ENCODE measurements around the gene MOB3A. TPM values are rescaled to one million over a fixed set of nuclear protein-coding genes. Genes with fewer than 3 reads are reported as not detected.

MOB3A gene
- total and polyA plus RNA-seq, 4 donors = 3.4 to 8.7 (median 6.5) TPM

DNA sequence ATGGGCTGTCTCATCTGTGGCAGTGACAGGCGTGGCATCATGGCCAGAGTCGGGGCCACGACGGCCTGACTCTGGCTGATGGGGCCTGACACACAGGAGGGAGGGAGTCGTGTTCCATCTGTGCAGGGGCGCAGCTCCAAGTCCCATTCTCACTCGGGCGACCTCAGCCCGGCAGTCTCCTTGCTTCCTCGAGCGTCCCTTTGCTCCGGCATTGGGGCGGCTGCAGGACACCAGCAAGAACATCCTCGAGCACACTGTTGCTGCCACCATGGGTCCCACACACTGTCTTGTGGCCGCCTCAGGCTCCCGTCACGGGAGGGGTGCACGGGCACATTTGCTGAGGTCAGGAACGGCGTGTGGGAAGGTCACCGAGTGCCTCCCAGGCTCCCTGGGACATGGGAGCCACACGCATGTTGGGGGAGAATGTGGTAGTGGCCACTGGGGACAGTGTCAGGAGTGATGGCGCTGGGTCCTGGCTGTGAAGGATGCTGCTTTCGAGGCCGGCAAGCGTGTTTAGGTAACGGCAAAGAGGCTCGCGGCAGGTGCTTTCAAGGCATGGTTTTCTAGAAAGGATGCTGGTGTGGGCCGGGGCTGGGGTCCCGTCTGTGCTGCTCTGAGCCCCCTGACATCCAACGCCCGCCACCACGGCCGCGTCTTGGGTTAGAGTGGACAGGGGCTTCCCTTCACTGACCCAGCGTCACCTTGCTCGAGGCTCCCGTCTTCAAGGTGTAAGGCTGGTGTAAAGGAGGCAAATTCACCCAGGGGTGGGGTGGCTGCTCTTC, 4.0 kb upstream of the MOB3A start:
- H3K9ac ChIP-seq (ENCODE audit: low read depth in 1 of 2, low read length in 2 of 2) = no peak overlapping the region
- peaks cover 7 to 15% (median 12%) of the 10 kb centered on the region in 4 donors for H3K4me1 ChIP-seq (ENCODE audit: control insufficient read depth in 4 of 4, insufficient read depth in 4 of 4, low read length in 3 of 4)
- TF ChIP-seq, protein P1, sequence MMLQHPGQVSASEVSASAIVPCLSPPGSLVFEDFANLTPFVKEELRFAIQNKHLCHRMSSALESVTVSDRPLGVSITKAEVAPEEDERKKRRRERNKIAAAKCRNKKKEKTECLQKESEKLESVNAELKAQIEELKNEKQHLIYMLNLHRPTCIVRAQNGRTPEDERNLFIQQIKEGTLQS (IDR thresholded peaks at IDR 0.05) = no peak
- TF ChIP-seq, protein P2, sequence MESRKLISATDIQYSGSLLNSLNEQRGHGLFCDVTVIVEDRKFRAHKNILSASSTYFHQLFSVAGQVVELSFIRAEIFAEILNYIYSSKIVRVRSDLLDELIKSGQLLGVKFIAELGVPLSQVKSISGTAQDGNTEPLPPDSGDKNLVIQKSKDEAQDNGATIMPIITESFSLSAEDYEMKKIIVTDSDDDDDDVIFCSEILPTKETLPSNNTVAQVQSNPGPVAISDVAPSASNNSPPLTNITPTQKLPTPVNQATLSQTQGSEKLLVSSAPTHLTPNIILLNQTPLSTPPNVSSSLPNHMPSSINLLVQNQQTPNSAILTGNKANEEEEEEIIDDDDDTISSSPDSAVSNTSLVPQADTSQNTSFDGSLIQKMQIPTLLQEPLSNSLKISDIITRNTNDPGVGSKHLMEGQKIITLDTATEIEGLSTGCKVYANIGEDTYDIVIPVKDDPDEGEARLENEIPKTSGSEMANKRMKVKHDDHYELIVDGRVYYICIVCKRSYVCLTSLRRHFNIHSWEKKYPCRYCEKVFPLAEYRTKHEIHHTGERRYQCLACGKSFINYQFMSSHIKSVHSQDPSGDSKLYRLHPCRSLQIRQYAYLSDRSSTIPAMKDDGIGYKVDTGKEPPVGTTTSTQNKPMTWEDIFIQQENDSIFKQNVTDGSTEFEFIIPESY (IDR thresholded peaks at IDR 0.05) = no peak
- TF ChIP-seq FOXA1 (IDR thresholded peaks at IDR 0.05) = no peak
- H3K4me3 ChIP-seq (ENCODE audit: low read depth in 1 of 3, low read length in 3 of 3) = no peak overlapping the region
- H3K36me3 ChIP-seq (ENCODE audit: control insufficient read depth in 4 of 4, insufficient read depth in 3 of 4, low read depth in 1 of 4, low read length in 3 of 4) = peaks cover 7 to 36% (median 13%) of the 10 kb centered on the region in 4 donors
- H3K9me3 ChIP-seq (ENCODE audit: control insufficient read depth in 4 of 4, low read length in 3 of 4) = no peaks in the 10 kb centered on the region
- 94% methylated on average over 39 of the region's 39 CpGs for WGBS
- no peaks in the 10 kb centered on the region for H3K27me3 ChIP-seq (ENCODE audit: control insufficient read depth in 4 of 4, insufficient read depth in 4 of 4, low read length in 3 of 4)
- DNase-seq (ENCODE audit: low spot score) = no peak
- H3K27ac ChIP-seq (ENCODE audit: low read depth in 1 of 2, low read length in 2 of 2) = no peak overlapping the region

DNA sequence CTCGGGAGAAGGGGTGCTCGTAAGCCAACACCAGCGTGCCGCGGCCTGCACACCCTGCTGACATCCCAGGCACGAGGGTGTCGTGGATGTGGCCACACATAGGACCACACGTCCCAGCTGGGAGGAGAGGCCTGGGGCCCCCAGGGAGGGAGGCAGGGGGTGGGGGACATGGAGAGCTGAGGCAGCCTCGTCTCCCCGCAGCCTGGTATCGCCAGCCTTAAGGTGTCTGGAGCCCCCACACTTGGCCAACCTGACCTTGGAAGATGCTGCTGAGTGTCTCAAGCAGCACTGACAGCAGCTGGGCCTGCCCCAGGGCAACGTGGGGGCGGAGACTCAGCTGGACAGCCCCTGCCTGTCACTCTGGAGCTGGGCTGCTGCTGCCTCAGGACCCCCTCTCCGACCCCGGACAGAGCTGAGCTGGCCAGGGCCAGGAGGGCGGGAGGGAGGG, 3.0 kb upstream of the MOB3A start:
- no peak for TF ChIP-seq RAD21 (IDR thresholded peaks at IDR 0.05)
- TF ChIP-seq, protein P3, sequence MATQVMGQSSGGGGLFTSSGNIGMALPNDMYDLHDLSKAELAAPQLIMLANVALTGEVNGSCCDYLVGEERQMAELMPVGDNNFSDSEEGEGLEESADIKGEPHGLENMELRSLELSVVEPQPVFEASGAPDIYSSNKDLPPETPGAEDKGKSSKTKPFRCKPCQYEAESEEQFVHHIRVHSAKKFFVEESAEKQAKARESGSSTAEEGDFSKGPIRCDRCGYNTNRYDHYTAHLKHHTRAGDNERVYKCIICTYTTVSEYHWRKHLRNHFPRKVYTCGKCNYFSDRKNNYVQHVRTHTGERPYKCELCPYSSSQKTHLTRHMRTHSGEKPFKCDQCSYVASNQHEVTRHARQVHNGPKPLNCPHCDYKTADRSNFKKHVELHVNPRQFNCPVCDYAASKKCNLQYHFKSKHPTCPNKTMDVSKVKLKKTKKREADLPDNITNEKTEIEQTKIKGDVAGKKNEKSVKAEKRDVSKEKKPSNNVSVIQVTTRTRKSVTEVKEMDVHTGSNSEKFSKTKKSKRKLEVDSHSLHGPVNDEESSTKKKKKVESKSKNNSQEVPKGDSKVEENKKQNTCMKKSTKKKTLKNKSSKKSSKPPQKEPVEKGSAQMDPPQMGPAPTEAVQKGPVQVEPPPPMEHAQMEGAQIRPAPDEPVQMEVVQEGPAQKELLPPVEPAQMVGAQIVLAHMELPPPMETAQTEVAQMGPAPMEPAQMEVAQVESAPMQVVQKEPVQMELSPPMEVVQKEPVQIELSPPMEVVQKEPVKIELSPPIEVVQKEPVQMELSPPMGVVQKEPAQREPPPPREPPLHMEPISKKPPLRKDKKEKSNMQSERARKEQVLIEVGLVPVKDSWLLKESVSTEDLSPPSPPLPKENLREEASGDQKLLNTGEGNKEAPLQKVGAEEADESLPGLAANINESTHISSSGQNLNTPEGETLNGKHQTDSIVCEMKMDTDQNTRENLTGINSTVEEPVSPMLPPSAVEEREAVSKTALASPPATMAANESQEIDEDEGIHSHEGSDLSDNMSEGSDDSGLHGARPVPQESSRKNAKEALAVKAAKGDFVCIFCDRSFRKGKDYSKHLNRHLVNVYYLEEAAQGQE (IDR thresholded peaks at IDR 0.05) = no peak
- TF ChIP-seq, protein P2 (IDR thresholded peaks at IDR 0.05) = no peak
- no peak for TF ChIP-seq HNF4A (conservative IDR thresholded peaks at IDR 0.05)
- no peak for TF ChIP-seq SP1 (IDR thresholded peaks at IDR 0.05)
- no peak for TF ChIP-seq FOXA2 (IDR thresholded peaks at IDR 0.05)
- H3K27ac ChIP-seq (ENCODE audit: low read depth in 1 of 2, low read length in 2 of 2) = no peak overlapping the region
- 84% methylated on average over 16 of the region's 16 CpGs for WGBS
- no peak overlapping the region for H3K4me3 ChIP-seq (ENCODE audit: low read depth in 1 of 3, low read length in 3 of 3)
- no peaks in the 10 kb centered on the region for H3K27me3 ChIP-seq (ENCODE audit: control insufficient read depth in 4 of 4, insufficient read depth in 4 of 4, low read length in 3 of 4)
- peaks cover 7 to 34% (median 13%) of the 10 kb centered on the region in 4 donors for H3K36me3 ChIP-seq (ENCODE audit: control insufficient read depth in 4 of 4, insufficient read depth in 3 of 4, low read depth in 1 of 4, low read length in 3 of 4)
- no peak for DNase-seq (ENCODE audit: low spot score)
- H3K9ac ChIP-seq (ENCODE audit: low read depth in 1 of 2, low read length in 2 of 2) = no peak overlapping the region
- peaks cover 7 to 23% (median 15%) of the 10 kb centered on the region in 4 donors for H3K4me1 ChIP-seq (ENCODE audit: control insufficient read depth in 4 of 4, insufficient read depth in 4 of 4, low read length in 3 of 4)
- H3K9me3 ChIP-seq (ENCODE audit: control insufficient read depth in 4 of 4, low read length in 3 of 4) = no peaks in the 10 kb centered on the region
